GM12891 (cell line): Measurements from ENCODE around the gene MAIP1.

Source experiments
- DNase-seq: peaks from one replicate; pipeline ENCODE4 v3.0.0; 2011; ENCODE audit warnings: low spot score; ENCODE audit not compliant: insufficient read length
- FAIRE-seq: peaks from 2 replicates; lab custom pipeline; 2011; peaks lifted over from hg19 to GRCh38; lab: Jason Lieb, UNC
- PAX5 ChIP-seq: IDR thresholded peaks from 2 replicates; pipeline ENCODE4 v1.6.1; 2011; ENCODE audit warnings: low read length, moderate library complexity, mild to moderate bottlenecking; ENCODE audit not compliant: insufficient read depth, severe bottlenecking
- POLR2A ChIP-seq: IDR thresholded peaks from 2 replicates; pipeline ENCODE4 v1.6.1; 2011; ENCODE audit warnings: low read depth, low read length, control low read depth
- POLR2AphosphoS5 ChIP-seq: IDR thresholded peaks from 2 replicates; pipeline ENCODE4 v1.6.1; 2011; ENCODE audit warnings: low read depth, low read length, control low read depth
- POU2F2 ChIP-seq: IDR thresholded peaks from 2 replicates; pipeline ENCODE4 v1.6.1; 2011; ENCODE audit warnings: low read depth, mild to moderate bottlenecking, control low read depth, low read length, moderate library complexity
- SPI1 ChIP-seq: IDR thresholded peaks from 2 replicates; pipeline ENCODE4 v1.6.1; 2011; ENCODE audit warnings: low read depth, low read length, control low read depth
- TAF1 ChIP-seq: IDR thresholded peaks from 2 replicates; pipeline ENCODE4 v1.6.1; 2011; ENCODE audit warnings: low read depth, low read length, control low read depth

The MAIP1 gene

DNA sequence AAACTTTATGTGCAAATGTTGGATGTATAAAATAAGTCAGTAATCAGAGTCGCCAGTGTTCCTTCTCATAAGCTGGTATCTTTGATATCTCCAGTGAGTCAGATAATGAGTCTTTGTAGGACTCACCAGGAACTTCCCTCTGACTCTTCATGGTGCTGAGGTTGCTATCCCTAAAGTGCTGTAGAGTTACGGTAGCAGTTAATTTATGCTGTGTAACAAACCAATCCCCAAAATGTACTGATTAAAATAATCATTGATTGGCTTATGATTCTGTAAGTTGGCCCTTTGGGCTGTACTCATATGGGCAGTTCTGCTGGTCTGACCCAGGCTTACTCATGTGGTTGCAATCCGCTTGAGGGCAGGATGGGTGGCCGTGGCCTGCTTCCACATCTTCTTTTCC is 43.8 kb downstream of the MAIP1 start:
- no peak for DNase-seq
- TF ChIP-seq PAX5 (no peak), TAF1 (no peak), POU2F2 (no peak), POLR2A (no peak), POLR2AphosphoS5 (no peak), SPI1 (no peak)
- no peak for FAIRE-seq

DNA sequence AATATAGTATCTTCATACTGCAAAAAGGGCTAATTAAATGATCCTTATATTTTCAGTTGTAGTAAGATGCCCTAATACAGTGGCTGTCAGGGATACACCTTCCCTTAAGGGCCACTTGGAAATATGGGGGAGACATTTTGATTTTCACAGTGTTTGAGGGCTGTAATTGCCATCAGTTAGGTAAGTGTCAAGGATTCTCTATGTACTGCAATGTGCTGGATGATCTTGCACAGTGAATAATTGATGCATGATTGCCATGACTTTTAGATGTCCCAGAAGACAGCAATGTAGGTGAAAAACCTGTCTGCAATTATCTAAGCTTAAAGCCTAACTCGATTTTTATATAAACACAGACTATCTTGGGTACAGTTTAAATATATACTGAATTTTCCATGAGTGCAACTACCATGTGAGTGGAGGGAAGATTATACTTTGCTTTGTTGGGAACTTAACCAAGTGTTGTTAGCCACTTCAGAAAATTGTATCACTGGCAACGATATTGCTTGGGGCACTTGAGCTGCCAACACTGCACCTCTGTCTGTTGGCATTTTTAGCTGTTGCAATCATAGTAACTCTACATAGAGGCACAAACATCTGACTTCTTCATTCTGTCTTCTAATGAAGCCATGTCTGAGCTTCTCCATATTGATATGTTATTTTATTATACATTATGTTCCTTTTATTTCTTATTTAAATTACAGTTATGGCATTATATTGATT is 45.2 kb downstream of the MAIP1 start:
- no peak for FAIRE-seq
- DNase-seq: no peak
- no peak for TF ChIP-seq POU2F2
- TF ChIP-seq PAX5: no peak

DNA sequence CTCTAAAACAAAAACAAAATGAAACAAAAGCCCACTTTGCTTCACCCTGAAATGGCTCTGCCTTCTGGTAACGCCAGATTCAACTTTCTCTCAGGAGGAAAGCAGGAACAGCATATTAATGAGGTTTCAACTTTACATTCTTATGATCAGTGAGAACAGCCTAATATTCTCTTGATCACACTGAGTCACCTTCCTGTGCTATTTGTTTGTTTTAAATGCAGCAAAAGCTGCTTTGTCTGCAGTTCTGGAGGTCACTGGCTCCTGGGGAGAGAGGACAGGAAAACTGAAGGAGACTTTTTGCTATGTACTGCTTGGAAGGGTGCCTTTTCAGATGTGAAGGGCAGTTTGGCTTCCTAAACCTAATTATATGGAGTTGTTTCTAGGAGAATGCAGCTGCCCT is 48.1 kb downstream of the MAIP1 start:
- FAIRE-seq (no peak), DNase-seq (no peak)
- TF ChIP-seq TAF1 (no peak), SPI1 (no peak), POLR2A (no peak), POU2F2 (no peak), POLR2AphosphoS5 (no peak), PAX5 (no peak)

DNA sequence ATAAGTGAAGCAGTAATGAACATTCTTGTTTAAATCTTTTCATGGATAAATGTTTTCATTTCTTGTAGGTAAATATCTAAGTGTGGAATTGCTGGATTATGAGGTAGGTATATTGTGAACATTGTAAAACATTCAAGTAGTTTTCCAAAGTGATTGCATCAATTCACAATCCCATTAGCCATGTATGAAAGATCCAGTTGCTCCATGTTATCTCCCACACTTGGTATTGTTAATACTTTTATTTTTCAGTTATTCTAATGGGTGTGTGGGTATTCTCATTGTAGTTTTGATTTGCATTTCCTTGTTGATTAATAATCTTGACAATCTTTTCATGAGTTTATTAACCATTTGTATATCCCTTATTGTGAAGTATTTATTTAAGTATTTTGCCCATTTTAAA is 50.3 kb downstream of the MAIP1 start:
- TF ChIP-seq PAX5: no peak
- TF ChIP-seq POU2F2: no peak
- no peak for TF ChIP-seq SPI1
- no peak for TF ChIP-seq POLR2A
- no peak for TF ChIP-seq POLR2AphosphoS5
- no peak for TF ChIP-seq TAF1
- no peak for FAIRE-seq

DNA sequence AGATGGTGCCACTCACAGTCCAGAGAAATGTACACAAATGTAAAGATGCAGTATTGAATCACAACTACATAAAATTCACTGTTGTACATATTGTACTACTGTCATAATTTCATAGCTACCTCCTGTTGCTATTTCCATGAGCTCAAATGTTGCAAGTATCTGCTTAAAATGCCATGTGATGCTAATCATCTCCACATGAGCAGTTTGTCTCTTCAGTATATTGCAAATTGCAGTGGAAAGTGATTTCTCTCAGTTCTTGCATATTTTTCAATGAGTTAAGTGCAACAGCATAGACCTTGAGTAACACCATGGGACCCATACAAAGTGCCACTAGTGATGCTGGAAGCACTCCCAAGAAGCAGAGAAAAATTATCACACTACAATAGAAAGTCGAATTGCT is 51.9 kb downstream of the MAIP1 start:
- TF ChIP-seq POLR2AphosphoS5: no peak
- TF ChIP-seq POLR2A: no peak
- FAIRE-seq (no peak), DNase-seq (no peak)

More for the DNA sequence above, 50.3 kb downstream of the MAIP1 start:
- no peak for DNase-seq

DNA sequence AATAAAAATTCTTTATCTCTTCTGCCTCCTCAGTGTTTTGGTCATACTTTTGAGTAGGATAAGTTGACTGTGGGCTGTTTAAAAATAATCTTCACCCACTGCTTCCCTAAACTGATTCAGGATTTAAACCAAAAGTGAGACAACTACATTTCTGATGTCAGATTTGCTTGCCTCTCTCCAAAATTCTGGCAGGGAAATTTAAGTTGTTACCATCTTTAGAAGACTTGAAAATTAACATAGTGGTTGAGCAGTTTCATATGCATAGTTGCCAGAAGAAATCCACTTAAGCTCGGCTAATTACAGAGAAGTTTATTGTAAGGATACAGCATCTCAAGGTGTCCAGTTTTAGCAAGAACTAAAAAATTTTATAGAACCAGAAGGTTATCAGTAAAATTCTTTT is 57.0 kb downstream of the MAIP1 start:
- FAIRE-seq (no peak), DNase-seq (no peak)
- TF ChIP-seq TAF1 (no peak), POLR2AphosphoS5 (no peak), PAX5 (no peak), POLR2A (no peak), POU2F2 (no peak), SPI1 (no peak)
